Naive thymus-derived CD4-positive, alpha-beta T cell (primary cell): ENCODE data around the gene ZZZ3. TPM values are rescaled to one million over a fixed set of nuclear protein-coding genes. Genes with fewer than 3 reads are reported as not detected.

Source experiments
- ATAC-seq: fragments of 150-1000 bp; cut with Tn5 transposase; 2 replicates; pipeline ENCODE4 v1.10.0; 2021; ENCODE audit warnings: mild to moderate bottlenecking, moderate library complexity
- CTCF ChIA-PET: fragments of 350-600 bp; sonication (Branson Sonifier 250); formaldehyde crosslinking; loops from one replicate; lab custom pipeline; 2021; ENCODE audit warnings: antibody characterized with exemption; lab: Charles Lee
- POLR2A ChIA-PET: fragments of 350-600 bp; sonication (Branson Sonifier 250); formaldehyde crosslinking; loops from one replicate; lab custom pipeline; 2021; ENCODE audit warnings: antibody characterized with exemption, inconsistent platforms; lab: Charles Lee
- DNase-seq, 9 donors: peaks; one replicate each; pipeline versions ENCODE4 v3.0.0 to v3.0.0-alpha.2; 2020 to 2022; ENCODE audit warnings: mixed read lengths in 1 of 9
- H3K27ac ChIP-seq: one replicate; pipeline ENCODE4 v1.7.0; 2013; ENCODE audit warnings: mild to moderate bottlenecking, low read depth, low read length, moderate library complexity
- H3K27me3 ChIP-seq, 2 donors: one replicate each; pipeline ENCODE4 v1.7.0; 2013; ENCODE audit warnings: low read length in 2 of 2, mild to moderate bottlenecking in 2 of 2, moderate library complexity in 2 of 2; ENCODE audit not compliant: control insufficient read depth in 2 of 2, insufficient read depth in 2 of 2
- H3K36me3 ChIP-seq, 3 experiments: 1 replicate in 2 of 3; 2 replicates in 1 of 3; pipeline ENCODE4 v1.7.0; 2013; ENCODE audit warnings: low read length in 3 of 3, mild to moderate bottlenecking in 3 of 3, moderate library complexity in 1 of 3; ENCODE audit not compliant: insufficient read depth in 3 of 3, control insufficient read depth in 2 of 3
- H3K4me1 ChIP-seq, 2 donors: one replicate each; pipeline ENCODE4 v1.7.0; 2013; ENCODE audit warnings: low read length in 2 of 2, mild to moderate bottlenecking in 2 of 2, moderate library complexity in 1 of 2; ENCODE audit not compliant: control insufficient read depth in 2 of 2, insufficient read depth in 2 of 2
- H3K4me3 ChIP-seq: 2 replicates; pipeline ENCODE4 v1.7.0; 2013; ENCODE audit warnings: mild to moderate bottlenecking, low read length
- H3K9me3 ChIP-seq, 3 experiments: 1 replicate in 2 of 3; 2 replicates in 1 of 3; pipeline ENCODE4 v1.7.0; 2013; ENCODE audit warnings: low read length in 3 of 3; ENCODE audit not compliant: control insufficient read depth in 2 of 3
- H3K27ac Mint-ChIP-seq, 9 donors: one replicate each; pipeline ENCODE4 v1.8.0; 2020 to 2022; ENCODE audit warnings: mixed read lengths in 9 of 9, mild to moderate bottlenecking in 8 of 9, moderate library complexity in 5 of 9, inconsistent platforms in 2 of 9
- H3K27me3 Mint-ChIP-seq, 5 donors: one replicate each; pipeline ENCODE4 v1.8.0; 2021 to 2022; ENCODE audit warnings: mixed read lengths in 5 of 5, mild to moderate bottlenecking in 1 of 5
- H3K36me3 Mint-ChIP-seq, 5 donors: one replicate each; pipeline ENCODE4 v1.8.0; 2020 to 2022; ENCODE audit warnings: mixed read lengths in 5 of 5, mild to moderate bottlenecking in 3 of 5, inconsistent platforms in 1 of 5
- H3K4me1 Mint-ChIP-seq, 7 donors: one replicate each; pipeline ENCODE4 v1.8.0; 2020 to 2022; ENCODE audit warnings: mixed read lengths in 7 of 7, mild to moderate bottlenecking in 3 of 7, inconsistent platforms in 1 of 7
- H3K4me3 Mint-ChIP-seq, 10 donors: one replicate each; pipeline ENCODE4 v1.8.0; 2020 to 2022; ENCODE audit warnings: mild to moderate bottlenecking in 10 of 10, mixed read lengths in 10 of 10, moderate library complexity in 6 of 10, inconsistent platforms in 2 of 10
- H3K9me3 Mint-ChIP-seq, 11 donors: one replicate each; pipeline ENCODE4 v1.8.0; 2020 to 2022; ENCODE audit warnings: mixed read lengths in 11 of 11, mild to moderate bottlenecking in 4 of 11, inconsistent platforms in 1 of 11, moderate library complexity in 1 of 11
- intact Hi-C, 2 donors: fragments of 100-400 bp; cut with micrococcal nuclease; formaldehyde crosslinking; loops; one replicate each; pipeline ENCODE4 v1.15.1; 2023
- polyA plus RNA-seq, 2 donors: library from polyadenylated mRNA; unstranded; fragments of 300-500 nt; fragmentation: Illumina TruSeq; gene quantifications; one replicate each; pipeline ENCODE4 v1.2.3, GENCODE V29; 2021
- total RNA-seq, 6 experiments: library from RNA in 5 of 6; stranded (reverse) in 5 of 6; gene quantifications; 1 replicate in 5 of 6; 2 replicates in 1 of 6; pipeline ENCODE4 v1.2.3 and lab custom pipeline; 2021 to 2026

Gene ZZZ3
- total and polyA plus RNA-seq, 7 experiments from 2014 or later = 33.5 to 76.1 (median 49.7) TPM

GRCh38 chr1:77639557-77640069, 42.8 kb downstream of the ZZZ3 start:
- H3K36me3 ChIP-seq = peaks cover 4 to 7% (median 6%) of the 10 kb centered on the region in 3 experiments
- Mint-ChIP-seq H3K4me1 (peaks cover 8 to 43% (median 28%) of the 10 kb centered on the region in 7 donors), H3K36me3 (peaks cover 7 to 31% (median 19%) of the 10 kb centered on the region in 5 donors), H3K4me3 (no peak overlapping the region), H3K27me3 (no peaks in the 10 kb centered on the region), H3K9me3 (no peaks in the 10 kb centered on the region), H3K27ac (no peak overlapping the region)
- ATAC-seq (no peak), DNase-seq (no peak)
- intact Hi-C loops = loop anchor here in 1 of 2 donors (2.0 to 5.0 kb wide), 2 partner anchors 13 to 43 kb away; partner anchors contain the start of gene ZZZ3
- CTCF ChIA-PET = interaction anchor here (0.7 kb wide), 1 partner anchor 1601 kb away, joined by 3 read pairs; no protein-coding TSS in a partner anchor
- no peaks in the 10 kb centered on the region for H3K27me3 ChIP-seq
- no peaks in the 10 kb centered on the region for H3K9me3 ChIP-seq
- POLR2A ChIA-PET = no interaction called here
- no peaks in the 10 kb centered on the region for H3K4me1 ChIP-seq
- H3K4me3 ChIP-seq = no peak overlapping the region
- no peak overlapping the region for H3K27ac ChIP-seq

GRCh38 chr1:77639056-77639455, 43.4 kb downstream of the ZZZ3 start:
- Mint-ChIP-seq H3K4me1 (peaks cover 8 to 38% (median 26%) of the 10 kb centered on the region in 7 donors), H3K9me3 (no peaks in the 10 kb centered on the region), H3K36me3 (peaks cover 7 to 33% (median 22%) of the 10 kb centered on the region in 5 donors), H3K4me3 (no peak overlapping the region), H3K27me3 (no peaks in the 10 kb centered on the region), H3K27ac (peak overlapping the region in 3 of 9 donors; percentile 6 to 48 (median 44))
- Histone ChIP-seq H3K9me3 (no peaks in the 10 kb centered on the region), H3K27me3 (no peaks in the 10 kb centered on the region), H3K27ac (no peak overlapping the region), H3K4me1 (no peaks in the 10 kb centered on the region), H3K4me3 (no peak overlapping the region), H3K36me3 (peaks cover 4 to 9% (median 6%) of the 10 kb centered on the region in 3 experiments)
- no peak for DNase-seq
- intact Hi-C loops = loop anchor here in 1 of 2 donors (2.0 kb wide), 1 partner anchor 14 kb away; no protein-coding TSS in a partner anchor
- ChIA-PET CTCF (interaction anchor here (0.6 to 0.7 kb wide), 2 partner anchors 8 to 1600 kb away, joined by 3 read pairs; no protein-coding TSS in a partner anchor), POLR2A (no interaction called here)
- no peak for ATAC-seq

GRCh38 chr1:77636864-77637263, 45.6 kb downstream of the ZZZ3 start:
- POLR2A ChIA-PET = no interaction called here
- no peaks in the 10 kb centered on the region for H3K9me3 ChIP-seq

More at GRCh38 chr1:77636864-77637263, 45.6 kb downstream of the ZZZ3 start:
- ATAC-seq (no peak), DNase-seq (no peak)
- intact Hi-C loops = no loop called here
- H3K27ac Mint-ChIP-seq = no peak overlapping the region
- Histone ChIP-seq H3K4me1 (no peaks in the 10 kb centered on the region), H3K27me3 (no peaks in the 10 kb centered on the region), H3K36me3 (peaks cover 9 to 27% (median 17%) of the 10 kb centered on the region in 3 experiments), H3K4me3 (no peak overlapping the region), H3K27ac (no peak overlapping the region)
- H3K4me3 Mint-ChIP-seq = no peak overlapping the region
- CTCF ChIA-PET = no interaction called here
- H3K4me1 Mint-ChIP-seq = peaks cover 8 to 33% (median 24%) of the 10 kb centered on the region in 7 donors
- peaks cover 16 to 47% (median 32%) of the 10 kb centered on the region in 5 donors for H3K36me3 Mint-ChIP-seq
- no peaks in the 10 kb centered on the region for H3K27me3 Mint-ChIP-seq
- H3K9me3 Mint-ChIP-seq = no peaks in the 10 kb centered on the region

Other genes with a start within 250 kb of the ZZZ3 start
- gene USP33, start 77.2 kb upstream of the ZZZ3 start, total RNA-seq = 100 to 1,000 TPM in 1 of 5 experiments, 10 to 100 TPM in 4; 54.0 to 101 (median 86.4) TPM
- 10 to 100 TPM; 42.0 to 52.1 TPM for gene USP33, start 77.2 kb upstream of the ZZZ3 start, polyA plus RNA-seq
- gene MIGA1, start 97.0 kb upstream of the ZZZ3 start, total RNA-seq = 10 to 100 TPM; 12.1 to 23.5 (median 15.9) TPM
- 10 to 100 TPM in 1 of 2 donors, 1 to 10 TPM in 1; 8.8 to 11.6 TPM for gene MIGA1, start 97.0 kb upstream of the ZZZ3 start, polyA plus RNA-seq
- gene NEXN, start 206.0 kb upstream of the ZZZ3 start, total RNA-seq = 1 to 10 TPM in 2 of 5 experiments, under 1 TPM in 3; 0.48 to 2.6 (median 0.78) TPM
- gene NEXN, start 206.0 kb upstream of the ZZZ3 start, polyA plus RNA-seq = 1 to 10 TPM in 1 of 2 donors, under 1 TPM in 1; 0.33 to 1.4 TPM